Mammary epithelial cell (primary cell): ENCODE data around the gene GSG1L.

Experiments
- CTCF ChIP-seq, 2 donors: IDR thresholded peaks in 1 of 2; conservative IDR thresholded peaks in 1 of 2; 2 replicates each; pipeline ENCODE4 v1.5.1; 2011 to 2012; ENCODE audit warnings: inconsistent platforms in 2 of 2, low read length in 2 of 2, mild to moderate bottlenecking in 2 of 2, control low read depth in 1 of 2, low read depth in 1 of 2; ENCODE audit not compliant: insufficient read depth in 1 of 2; ENCODE audit errors: extremely low read depth in 1 of 2
- EZH2 ChIP-seq: IDR thresholded peaks from 2 replicates; pipeline ENCODE4 v1.6.1; 2012; ENCODE audit warnings: low read length, inconsistent platforms, borderline replicate concordance

GRCh38 chr16:28057949-28058348 lies 5.6 kb downstream of the GSG1L start:
- TF ChIP-seq EZH2: no peak
- TF ChIP-seq CTCF (conservative IDR thresholded peaks at IDR 0.05 in 1 of 2, IDR thresholded peaks at IDR 0.05 in 1 of 2; ENCODE audit: extremely low read depth in 1 of 2, insufficient read depth in 1 of 2, low read depth in 1 of 2, low read length in 2 of 2): no peak
